B cell (primary cell): ENCODE data around the gene BCL11A.

Experiments
- CTCF ChIP-seq: fragments of 200-600 bp; IDR thresholded peaks from one replicate; pipeline ENCODE4 v1.8.0; 2022; ENCODE audit warnings: antibody characterized with exemption, mild to moderate bottlenecking
- EZH2 ChIP-seq: IDR thresholded peaks from 2 replicates; pipeline ENCODE4 v1.6.1; 2012; ENCODE audit warnings: borderline replicate concordance, low read depth, mild to moderate bottlenecking, moderate library complexity, low read length; ENCODE audit not compliant: insufficient read depth, poor library complexity, severe bottlenecking

GRCh38 chr2:60530660-60531281, 22.7 kb downstream of the BCL11A start:
- TF ChIP-seq CTCF, result no peak
- TF ChIP-seq EZH2, result no peak
